Medulla oblongata (tissue), 1 donor: ENCODE data around the gene TTLL1.
"Not testable (repeated sequence)": the region's sequence is repeated elsewhere in the genome, so short reads cannot be mapped to it uniquely, and the experiment has no call there.

ENCODE experiments used
- DNase-seq: peaks from one replicate; pipeline ENCODE4 v3.0.0-alpha.2; 2015; ENCODE audit errors: extremely low spot score

TTLL1 gene

DNA sequence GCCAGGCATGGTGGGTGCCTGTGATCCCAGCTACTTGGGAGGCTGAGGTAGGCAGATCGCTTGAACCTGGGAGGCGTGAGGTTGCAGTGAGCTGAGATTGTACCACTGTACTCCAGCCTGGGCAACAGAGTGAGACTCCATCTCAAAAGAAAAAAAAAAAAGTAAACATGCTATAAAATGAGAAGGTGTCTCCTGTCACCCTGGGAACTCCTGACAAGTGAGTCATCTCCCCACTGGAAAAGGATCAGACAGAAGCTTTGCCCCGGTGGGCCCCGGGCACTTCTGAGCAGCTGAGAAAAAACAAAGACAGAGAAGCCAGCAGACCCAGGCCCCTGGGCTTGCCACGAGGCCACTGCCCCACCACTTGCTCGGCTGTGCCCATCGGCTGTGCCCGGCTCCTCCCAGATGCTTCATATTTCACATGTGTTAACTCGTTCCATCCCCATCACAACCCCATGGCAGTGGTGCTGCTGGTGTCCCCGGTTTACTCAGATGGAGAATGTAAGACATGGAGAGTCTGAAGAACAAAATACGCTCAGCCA, 22.3 kb downstream of the TTLL1 start:
- no peak for DNase-seq

DNA sequence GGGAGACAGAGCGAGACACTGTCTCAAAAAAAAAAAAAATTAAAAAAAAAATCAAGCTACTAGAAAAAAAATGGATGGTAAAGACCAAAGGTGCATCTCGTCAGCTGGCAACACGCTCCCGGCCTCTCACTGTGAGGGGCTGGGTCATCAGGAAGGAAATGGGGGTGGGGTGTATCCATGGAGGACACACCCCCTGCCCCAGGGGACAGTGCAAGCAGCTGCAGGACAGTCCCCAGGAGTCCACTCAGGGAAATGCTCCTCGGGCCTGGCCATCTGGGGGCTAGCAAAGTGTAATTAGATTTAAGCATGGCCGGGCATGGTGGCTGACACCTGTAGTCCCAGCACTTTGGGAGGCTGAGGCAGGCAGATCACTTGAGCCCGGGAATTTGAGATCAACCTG, 23.1 kb downstream of the TTLL1 start:
- DNase-seq = no peak

DNA sequence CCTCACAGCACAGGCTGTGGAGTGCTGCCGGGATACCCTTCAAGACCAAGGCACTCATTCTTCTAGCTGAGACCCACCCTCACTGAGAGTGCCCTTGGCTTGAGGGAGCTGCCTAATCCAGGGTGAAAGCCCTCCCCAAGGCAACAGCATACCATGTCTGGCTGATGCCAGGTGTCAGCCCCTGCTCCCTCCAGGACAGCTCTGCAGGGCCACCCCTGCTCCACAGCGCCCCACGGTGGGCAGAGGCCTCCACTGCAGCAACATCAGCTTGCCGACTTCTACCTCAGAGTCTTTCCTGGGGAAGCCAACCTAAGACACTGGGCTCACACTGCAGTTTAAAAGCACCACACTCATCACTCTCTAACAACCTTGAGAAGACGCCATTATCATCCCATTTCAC, 29.0 kb downstream of the TTLL1 start:
- peak; percentile 30 for DNase-seq

DNA sequence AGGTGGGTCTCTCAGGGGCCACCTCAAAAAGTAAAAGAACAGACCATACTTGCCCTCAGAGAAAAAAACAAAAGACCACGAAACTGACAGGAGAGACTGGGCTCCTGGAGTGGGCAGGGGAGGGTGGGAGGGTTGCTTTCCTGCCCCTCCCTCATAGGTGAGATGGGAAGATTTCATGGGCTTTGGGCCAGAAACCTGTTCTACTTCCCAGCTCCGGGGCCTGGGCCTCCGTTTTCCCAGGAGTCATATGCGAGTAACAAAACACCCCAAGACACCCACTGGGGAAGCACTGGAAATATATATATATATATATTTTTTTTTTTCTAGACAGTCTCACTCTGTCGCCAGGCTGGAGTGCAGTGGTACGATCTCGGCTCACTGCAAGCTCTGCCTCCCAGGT, 31.6 kb downstream of the TTLL1 start:
- no peak for DNase-seq

DNA sequence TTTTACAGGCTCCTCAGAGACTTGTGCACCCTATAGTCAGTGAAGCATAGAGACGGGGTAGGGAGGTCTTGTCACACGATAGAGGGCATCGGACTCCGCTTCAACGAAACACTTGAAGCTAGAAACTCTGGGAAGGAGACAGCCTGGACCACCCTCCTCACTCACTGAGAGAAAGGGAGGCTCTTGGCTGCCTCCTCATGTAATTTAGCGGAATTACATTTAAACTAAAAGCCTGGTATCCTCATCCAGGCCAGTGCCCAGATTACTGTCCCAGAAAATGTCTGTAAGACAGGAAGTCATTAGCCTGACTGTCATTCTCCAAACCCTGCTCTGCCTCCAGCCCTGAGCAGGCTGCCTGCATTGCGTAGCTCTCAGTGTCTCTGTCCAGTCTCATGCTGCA, 36.0 kb downstream of the TTLL1 start:
- DNase-seq = no peak

DNA sequence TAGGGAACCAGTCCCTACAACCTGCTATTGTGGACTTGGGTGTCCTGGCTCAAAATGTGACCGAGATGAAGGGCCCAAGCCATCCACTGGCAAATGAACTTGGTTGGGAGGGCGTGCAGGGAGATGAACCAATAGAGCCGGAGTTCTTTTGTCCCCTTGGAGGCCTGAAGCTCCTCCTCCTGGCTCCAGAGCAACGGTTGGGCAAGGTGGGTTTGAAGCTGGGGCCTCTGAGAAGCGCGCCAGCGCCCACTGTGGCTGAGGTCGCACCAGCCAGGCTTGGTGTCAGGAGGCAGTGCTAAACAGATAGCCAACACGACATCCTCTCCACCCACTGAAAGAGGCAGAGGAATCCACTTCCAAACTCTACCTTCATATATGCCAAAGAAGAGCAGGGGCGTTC, 38.2 kb downstream of the TTLL1 start:
- no peak for DNase-seq

DNA sequence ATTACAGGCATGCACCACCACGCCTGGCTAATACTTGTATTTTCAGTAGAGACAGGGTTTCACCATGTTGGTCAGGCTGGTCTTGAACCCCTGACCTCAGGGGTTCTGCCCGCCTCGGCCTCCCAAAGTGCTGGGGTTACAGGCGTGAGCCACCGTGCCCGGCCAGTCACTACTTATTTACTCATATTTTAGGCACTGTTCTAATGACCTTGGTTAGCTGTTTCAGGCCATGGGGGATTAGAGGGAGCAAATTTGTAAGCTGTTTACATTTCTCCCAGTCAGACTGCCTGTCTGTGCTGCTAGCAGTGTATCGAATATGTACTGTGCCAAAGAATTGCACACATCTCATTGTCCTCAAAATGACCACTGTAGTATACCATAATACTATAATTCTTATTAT, 41.6 kb downstream of the TTLL1 start:
- no peak for DNase-seq

DNA sequence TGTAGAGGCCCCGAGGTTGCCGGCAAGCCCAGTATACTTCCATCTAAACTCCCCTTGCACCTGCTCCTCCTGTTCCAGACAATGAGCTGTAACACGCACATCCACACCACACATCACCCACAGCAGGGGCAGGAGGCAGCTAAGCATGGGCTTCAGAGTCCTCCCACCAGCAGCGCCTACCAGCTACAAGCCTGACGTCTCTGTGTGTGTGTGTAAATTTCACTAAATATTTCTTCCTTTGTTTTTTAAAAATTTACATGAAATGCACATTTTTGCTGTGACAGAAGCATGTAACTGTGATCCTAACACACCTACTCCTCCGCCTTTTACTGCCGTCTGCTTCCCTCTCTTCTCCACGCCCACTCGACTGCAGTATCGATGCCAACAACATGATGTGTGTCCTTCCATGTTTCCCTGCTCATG, 44.9 kb downstream of the TTLL1 start:
- no peak for DNase-seq

DNA sequence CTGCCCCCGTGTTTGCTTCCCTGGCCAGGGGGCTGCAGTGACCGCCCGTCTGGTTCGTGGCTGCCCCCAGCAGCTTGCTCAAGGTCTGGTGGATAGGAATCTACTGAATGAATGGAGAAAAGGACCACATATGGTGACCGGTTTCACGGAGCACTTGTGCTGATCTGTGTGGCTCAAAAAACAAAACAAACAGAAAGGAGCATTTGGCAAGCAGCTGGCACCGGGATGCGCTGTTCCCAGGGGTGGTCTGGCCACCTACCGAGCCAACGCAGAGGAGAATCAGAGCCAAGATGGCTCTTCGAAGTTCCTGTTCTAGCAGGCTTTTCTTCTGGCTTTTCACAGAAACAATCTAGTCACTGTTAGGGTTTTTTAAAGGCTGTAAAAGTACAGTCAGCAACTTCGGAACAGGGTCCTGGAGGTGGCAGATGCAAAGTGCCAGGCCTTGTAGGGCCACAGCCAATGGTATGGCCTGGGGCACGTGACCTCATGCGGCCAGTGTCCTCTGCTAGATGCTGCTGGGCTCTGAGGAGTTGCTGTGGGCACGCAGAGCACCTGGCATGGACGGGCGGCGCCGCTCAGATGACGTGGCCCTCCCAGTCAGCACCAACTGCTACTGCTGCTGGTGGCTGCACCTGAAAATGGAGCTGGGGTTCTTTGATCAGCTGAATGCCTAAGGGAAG, 47.0 kb downstream of the TTLL1 start:
- peak; percentile 5 for DNase-seq

DNA sequence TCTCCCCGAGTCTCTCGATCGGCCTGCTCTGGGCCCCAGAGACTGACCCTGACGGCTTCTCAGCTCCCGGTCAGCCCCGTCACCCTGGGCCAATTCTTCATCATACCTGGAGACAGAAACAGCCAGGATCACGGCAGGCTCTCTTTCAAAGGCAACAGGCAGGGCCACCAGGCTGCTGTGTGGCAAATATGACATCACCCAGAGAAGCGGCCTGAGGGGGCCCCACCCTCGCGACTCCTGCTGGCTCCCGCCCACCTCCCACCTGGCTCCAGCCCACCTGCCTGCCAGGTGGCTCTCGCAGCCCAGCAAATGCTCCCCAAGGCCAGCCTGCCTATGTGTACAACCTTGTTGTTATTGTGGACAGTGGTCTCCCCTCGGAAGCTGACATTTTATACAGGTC, 49.4 kb downstream of the TTLL1 start:
- no peak for DNase-seq

DNA sequence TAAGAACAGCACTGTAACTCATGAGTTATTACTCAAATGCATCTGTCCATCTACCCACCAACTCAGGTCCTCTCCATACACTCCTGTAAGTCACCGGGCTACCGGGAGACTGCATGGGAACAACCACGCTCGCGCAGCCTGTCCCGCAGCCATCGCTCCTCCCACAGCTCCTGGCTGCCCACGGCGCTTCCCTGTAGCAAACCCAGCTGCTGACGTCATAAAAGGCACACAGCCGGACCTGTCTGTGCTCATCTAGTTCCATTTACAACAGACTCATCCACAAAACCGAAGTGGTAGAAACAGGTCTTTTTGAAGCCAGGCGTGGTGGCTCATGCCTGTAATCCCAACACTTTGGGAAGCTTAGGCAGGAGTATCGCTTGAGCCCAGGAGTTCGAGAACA, 50.9 kb downstream of the TTLL1 start:
- no peak for DNase-seq

DNA sequence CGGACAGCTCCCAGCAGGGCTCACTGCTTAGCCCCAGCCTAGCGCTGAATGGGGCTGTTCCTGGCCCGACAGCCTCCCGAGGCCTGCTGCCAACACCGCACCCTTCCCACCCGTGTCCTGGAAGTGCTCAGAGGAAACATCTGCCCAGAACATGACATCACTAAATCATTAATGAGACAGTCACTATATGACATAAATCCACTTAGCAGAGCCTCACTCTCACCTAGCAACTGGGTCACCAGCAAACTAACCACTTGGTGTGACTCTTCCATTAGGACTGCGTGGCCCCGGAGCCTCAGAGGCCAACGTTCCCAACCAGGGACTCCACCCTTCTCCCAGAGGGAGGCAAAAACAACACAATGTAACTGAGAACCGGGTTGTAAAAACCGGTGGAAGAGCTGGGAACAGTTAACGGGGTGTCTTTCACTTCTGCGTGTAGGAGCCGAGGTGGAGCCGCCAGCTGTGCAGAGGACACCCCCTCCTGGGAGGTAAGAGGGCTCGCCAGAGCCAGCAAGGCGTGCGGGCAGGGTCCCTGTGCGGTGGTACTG, 52.8 kb downstream of the TTLL1 start:
- DNase-seq = no peak

DNA sequence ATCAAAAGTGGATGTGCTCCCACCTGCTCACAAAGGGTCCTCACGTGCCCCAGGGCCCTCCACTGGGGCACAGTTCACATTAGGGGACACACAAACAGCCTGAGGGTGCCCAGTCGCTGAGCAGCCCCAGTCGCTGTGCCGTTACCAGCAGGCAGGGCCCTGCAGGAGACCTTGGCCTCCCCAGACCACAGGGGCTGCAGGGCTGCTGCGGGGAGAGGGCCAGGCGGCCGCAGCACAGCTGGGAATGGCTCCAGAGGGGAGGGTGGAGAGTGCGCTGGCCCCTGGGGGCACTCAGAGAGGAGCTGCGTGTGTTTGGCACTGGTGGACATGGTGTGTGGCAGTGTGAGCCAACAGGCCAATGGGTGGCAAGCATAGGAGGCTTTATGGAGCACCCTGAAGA, 53.9 kb downstream of the TTLL1 start:
- DNase-seq = no peak

DNA sequence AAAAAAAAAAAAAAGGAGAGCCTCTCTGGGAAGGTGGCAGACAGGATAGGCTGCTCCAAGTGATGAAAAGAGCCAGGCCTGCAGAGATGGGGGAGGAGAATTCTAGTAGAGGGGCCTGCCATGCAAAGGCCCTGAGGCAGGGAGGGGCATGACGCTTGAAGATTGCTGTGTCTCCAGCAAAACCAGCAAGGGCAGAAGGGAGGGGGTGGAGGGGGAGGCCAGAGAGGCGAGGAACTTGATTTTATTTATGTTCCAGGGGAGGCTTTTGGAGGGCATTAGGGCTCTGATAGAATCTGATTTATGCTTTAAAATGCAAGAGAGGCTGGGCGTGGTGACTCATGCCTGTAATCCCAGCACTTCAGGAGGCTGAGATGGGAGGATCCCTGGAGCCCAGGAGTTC, 57.6 kb downstream of the TTLL1 start:
- DNase-seq = no peak

DNA sequence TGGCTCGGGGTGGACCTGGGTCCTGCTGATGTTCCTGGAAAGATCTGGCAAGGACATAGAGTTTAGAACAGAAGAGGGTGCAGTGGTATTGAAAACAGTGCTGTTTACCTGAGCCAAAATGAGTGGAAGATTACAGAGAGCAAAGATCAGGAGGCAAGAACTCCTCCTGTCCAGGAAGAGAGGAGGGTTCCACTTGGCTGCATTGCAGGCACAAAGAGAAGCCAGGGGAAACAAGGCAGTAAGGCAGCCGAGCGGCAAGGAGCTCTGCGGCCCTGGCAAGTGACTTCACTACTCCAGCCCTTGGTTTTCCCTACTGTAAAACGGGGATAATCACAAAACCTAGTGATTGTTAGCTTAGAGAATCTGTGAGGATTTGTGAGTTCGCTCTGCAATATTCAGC, 70.6 kb downstream of the TTLL1 start:
- DNase-seq = no peak

DNA sequence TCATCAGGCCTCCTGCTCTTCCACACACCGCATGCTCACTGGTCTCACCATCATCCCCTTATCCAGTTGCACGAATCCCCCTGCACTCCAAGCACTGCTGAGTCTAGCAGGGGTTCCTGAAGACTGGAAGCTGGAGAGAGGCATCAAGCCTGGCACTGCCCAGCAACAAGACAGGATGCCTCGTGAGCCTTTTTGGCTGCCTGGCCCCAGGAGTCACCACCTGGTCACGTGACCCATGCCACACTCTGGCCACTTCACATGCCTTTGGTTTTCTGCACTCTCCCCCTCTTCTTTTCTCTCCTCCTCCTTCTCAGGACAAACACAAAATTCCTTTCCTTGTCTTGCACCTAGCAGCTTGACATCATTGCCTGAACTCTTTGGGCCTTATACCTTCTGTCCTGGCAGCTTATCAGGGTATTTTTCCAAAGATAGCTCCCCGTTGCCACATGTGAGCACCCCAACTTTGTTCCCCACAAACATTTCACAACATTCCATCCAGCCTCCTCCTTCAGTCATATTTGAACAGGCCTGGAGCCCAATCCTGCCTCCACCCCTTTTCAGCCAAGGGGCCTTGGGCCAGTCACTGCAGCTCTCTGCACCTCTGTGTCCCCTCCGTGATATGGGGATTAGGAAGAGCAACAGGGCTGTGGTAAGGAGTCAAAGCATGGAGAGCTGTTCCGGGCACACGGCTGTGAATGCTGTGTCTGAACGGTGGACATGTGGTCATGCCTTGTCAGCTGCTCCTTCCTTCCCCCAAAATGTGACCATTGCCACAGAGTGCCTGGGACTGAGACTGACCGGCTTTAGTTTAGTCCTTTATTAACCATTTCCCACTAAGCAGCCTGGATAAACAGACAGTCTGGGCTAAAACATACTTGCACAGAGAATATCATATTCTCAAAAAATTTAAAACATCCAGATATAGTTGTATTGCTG, 71.4 kb downstream of the TTLL1 start:
- DNase-seq = no peak

DNA sequence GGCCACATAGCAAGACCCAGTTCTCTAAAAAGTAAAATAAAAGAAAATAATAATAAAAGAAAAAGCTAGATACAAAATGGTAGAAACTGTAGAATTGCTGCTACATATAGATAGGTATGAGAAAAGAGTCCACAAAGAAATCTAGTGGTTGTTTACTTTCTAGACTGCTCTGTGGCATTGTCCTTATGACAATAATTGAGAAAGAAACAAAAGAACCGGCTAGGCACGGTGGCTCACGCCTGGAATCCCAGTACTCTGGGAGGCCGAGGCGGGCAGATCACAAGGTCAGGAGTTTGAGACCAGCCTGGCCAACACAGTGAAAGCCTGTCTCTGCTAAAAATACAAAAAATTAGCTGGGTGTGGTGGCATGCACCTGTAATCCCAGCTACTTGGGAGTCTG, 73.0 kb downstream of the TTLL1 start:
- not testable (repeated sequence) for DNase-seq

DNA sequence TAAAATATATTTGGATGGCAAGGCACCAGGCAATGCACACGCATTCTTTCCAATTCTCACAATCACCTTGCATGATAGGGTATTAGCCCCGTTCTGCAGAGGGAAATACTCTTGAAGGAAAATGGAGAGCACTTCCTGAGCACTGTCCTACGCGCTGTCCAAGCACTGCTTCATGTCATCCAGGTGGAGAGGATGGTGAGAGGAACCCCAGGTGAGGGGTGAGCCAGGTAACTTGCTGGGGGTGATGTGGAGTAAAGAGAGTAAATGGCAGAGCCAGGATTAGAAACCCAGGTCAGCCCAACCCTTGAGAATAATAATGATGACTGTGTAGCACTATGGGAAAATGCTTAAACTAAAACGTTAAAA, 73.5 kb downstream of the TTLL1 start:
- DNase-seq = no peak

DNA sequence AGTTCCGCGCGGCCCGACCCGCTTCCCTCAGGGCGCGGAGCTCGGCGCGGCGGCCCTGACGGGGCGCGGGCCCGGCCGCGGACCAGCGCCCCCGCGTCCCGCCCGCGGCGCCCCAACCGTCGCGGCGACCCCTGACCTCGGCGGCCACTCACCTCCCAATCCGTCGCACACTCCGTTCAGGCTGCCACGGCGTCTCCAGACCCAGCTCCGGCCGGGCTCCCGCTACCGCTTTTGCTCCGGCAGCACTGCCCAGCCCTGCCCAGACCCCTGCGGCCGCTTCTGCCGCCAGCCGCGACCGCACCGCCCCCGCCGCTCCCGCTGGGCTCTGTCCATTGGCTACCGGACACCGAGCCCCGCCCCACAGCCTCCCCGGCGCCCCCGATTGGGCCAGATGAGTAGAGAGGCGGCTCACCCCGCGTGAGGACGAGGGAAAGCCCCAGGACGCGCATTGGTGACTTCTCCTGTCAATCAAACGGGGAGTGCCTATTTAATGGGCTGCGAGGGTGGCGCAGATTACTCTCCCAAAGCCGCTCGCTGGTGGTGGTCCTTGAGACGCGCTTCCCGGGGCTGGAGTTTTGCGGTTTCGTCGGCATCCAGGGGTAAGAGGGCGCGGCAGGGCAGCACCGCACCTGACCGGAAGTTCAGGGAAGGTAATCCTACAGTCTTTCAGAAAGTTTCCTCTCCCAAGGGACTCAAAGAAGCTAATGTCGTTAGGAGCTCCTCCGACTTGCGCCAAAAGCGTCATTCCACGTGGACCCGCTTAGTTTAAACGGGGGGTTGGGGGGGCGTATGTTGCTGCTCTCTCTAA, 74.1 kb downstream of the TTLL1 start, which contains the start of gene PACSIN2:
PACSIN2 (minus strand) TSS at position 281 of the 808 bp plus-strand sequence. CDS start 103,069 bp downstream, outside the sequence.
- DNase-seq = peak; percentile 99

DNA sequence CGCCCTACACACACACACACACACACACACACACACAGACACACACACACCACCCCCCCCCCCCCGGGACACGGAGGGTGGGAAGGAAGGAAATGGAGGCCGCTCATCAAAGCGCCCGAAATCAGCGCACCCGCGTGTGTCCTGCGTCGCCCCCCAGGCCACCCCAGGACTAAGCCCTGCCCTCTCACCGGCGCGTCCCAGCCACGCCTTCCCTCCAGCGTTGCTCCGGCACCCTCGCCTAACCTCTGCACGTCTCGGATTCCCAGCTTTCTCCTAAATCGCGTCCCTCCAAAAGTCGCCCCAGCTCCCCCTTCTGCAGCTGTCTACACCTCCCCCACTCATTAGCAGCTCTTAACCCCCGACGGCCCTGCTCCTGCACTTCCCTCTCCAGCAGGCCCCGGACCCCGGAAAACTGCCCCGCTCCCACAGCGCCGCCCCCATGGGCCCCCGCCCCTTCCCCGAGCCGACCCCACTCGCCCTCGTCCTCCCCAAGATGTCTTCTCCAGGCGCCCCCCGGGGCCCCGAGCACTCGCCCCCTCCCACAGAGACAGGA, 74.8 kb downstream of the TTLL1 start:
- no peak for DNase-seq
